ENCODE results near the gene BIN2. TPM values are rescaled to one million over a fixed set of nuclear protein-coding genes. Genes with fewer than 3 reads are reported as not detected.
"Not testable (repeated sequence)": the region's sequence is repeated elsewhere in the genome, so short reads cannot be mapped to it uniquely, and the experiment has no call there.

Gene BIN2
- total RNA-seq, 1 experiment from 2014 or later = not detected

GRCh38 chr12:51306507-51306906, 17.5 kb downstream of the BIN2 start:
- Mint-ChIP-seq H3K36me3 (ENCODE audit: insufficient read depth, unreplicated experiment) (no peaks in the 10 kb centered on the region), H3K4me1 (ENCODE audit: insufficient read depth, unreplicated experiment) (peaks cover 14% of the 10 kb centered on the region), H3K27me3 (ENCODE audit: insufficient read depth, unreplicated experiment) (no peaks in the 10 kb centered on the region), H3K27ac (ENCODE audit: low read depth, unreplicated experiment) (no peak overlapping the region), H3K9me3 (ENCODE audit: unreplicated experiment) (no peaks in the 10 kb centered on the region), H3K4me3 (ENCODE audit: unreplicated experiment) (no peak overlapping the region)
- ChIA-PET POLR2A (interaction anchor here (0.6 kb wide), 1 partner anchor 605 kb away, joined by 3 read pairs; no protein-coding TSS in a partner anchor), CTCF (interaction anchor here (1.5 kb wide), 1 partner anchor 34 kb away, joined by 5 read pairs; no protein-coding TSS in a partner anchor)
- intact Hi-C loops (cut with micrococcal nuclease) = loop anchor here (5.0 kb wide), 1 partner anchor 34 kb away; the partner anchor contains the start of gene SMAGP
- DNase-seq (ENCODE audit: unreplicated experiment) = no peak
- BruUV-seq (replicated peaks) = no TSS peak
- no peak for TF ChIP-seq CTCF (IDR thresholded peaks at IDR 0.05; ENCODE audit: unreplicated experiment)

GRCh38 chr12:51300768-51301167, 23.2 kb downstream of the BIN2 start:
- H3K36me3 Mint-ChIP-seq (ENCODE audit: insufficient read depth, unreplicated experiment); DNase-seq (ENCODE audit: unreplicated experiment); H3K9me3 Mint-ChIP-seq (ENCODE audit: unreplicated experiment); H3K4me1 Mint-ChIP-seq (ENCODE audit: insufficient read depth, unreplicated experiment); BruUV-seq (replicated peaks); intact Hi-C loops (cut with micrococcal nuclease); H3K27me3 Mint-ChIP-seq (ENCODE audit: insufficient read depth, unreplicated experiment); H3K4me3 Mint-ChIP-seq (ENCODE audit: unreplicated experiment); H3K27ac Mint-ChIP-seq (ENCODE audit: low read depth, unreplicated experiment): not testable (repeated sequence)
- ChIA-PET CTCF (interaction anchor here (0.6 kb wide), 1 partner anchor 13 kb away, joined by 4 read pairs; no protein-coding TSS in a partner anchor), POLR2A (interaction anchor here (0.6 to 1.4 kb wide), 5 partner anchors 11 to 205 kb away, joined by 3 to 4 read pairs (median 4); no protein-coding TSS in a partner anchor)

DNA sequence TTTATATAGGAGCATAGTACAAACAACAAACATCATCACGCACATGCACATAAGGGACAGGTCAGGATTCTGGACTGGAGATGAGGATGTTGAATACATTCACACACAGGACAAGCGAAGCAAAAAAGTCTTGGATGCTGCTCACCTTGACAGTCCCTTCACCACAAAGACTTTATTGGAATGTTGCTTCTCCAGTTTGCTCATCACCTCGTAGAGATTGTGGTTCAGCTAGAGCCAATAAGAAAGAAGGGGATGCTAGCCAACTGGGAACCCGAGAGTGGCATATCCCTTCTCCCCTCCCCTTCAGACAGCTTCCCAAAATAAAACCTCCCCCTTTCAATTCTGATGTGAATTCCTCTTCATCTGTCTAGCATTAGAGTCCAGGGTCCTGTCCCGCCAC, 28.3 kb downstream of the BIN2 start:
- Mint-ChIP-seq H3K27ac (ENCODE audit: low read depth, unreplicated experiment) (no peak overlapping the region), H3K27me3 (ENCODE audit: insufficient read depth, unreplicated experiment) (no peaks in the 10 kb centered on the region), H3K4me1 (ENCODE audit: insufficient read depth, unreplicated experiment) (no peaks in the 10 kb centered on the region), H3K9me3 (ENCODE audit: unreplicated experiment) (no peaks in the 10 kb centered on the region), H3K4me3 (ENCODE audit: unreplicated experiment) (no peak overlapping the region), H3K36me3 (ENCODE audit: insufficient read depth, unreplicated experiment) (no peaks in the 10 kb centered on the region)
- no peak for TF ChIP-seq CTCF (IDR thresholded peaks at IDR 0.05; ENCODE audit: unreplicated experiment)
- ChIA-PET POLR2A (no interaction called here), CTCF (interaction anchor here (1.2 kb wide), 1 partner anchor 14 kb away, joined by 3 read pairs; no protein-coding TSS in a partner anchor)
- intact Hi-C loops (cut with micrococcal nuclease) = no loop called here
- DNase-seq (ENCODE audit: unreplicated experiment) = no peak
- no TSS peak for BruUV-seq (replicated peaks)

GRCh38 chr12:51294097-51294496, 29.9 kb downstream of the BIN2 start:
- BruUV-seq (replicated peaks); H3K4me3 Mint-ChIP-seq (ENCODE audit: unreplicated experiment); H3K27me3 Mint-ChIP-seq (ENCODE audit: insufficient read depth, unreplicated experiment); POLR2A ChIA-PET; H3K4me1 Mint-ChIP-seq (ENCODE audit: insufficient read depth, unreplicated experiment); H3K36me3 Mint-ChIP-seq (ENCODE audit: insufficient read depth, unreplicated experiment); H3K9me3 Mint-ChIP-seq (ENCODE audit: unreplicated experiment); H3K27ac Mint-ChIP-seq (ENCODE audit: low read depth, unreplicated experiment); intact Hi-C loops (cut with micrococcal nuclease); DNase-seq (ENCODE audit: unreplicated experiment): not testable (repeated sequence)
- CTCF ChIA-PET = interaction anchor here (0.7 to 0.8 kb wide), 2 partner anchors 628 to 699 kb away, joined by 3 to 4 read pairs; no protein-coding TSS in a partner anchor

- intact Hi-C loops (cut with micrococcal nuclease) = no loop called here
These were observed 30.3 kb downstream of the BIN2 start for GRCh38 chr12:51293696-51294095.

DNA sequence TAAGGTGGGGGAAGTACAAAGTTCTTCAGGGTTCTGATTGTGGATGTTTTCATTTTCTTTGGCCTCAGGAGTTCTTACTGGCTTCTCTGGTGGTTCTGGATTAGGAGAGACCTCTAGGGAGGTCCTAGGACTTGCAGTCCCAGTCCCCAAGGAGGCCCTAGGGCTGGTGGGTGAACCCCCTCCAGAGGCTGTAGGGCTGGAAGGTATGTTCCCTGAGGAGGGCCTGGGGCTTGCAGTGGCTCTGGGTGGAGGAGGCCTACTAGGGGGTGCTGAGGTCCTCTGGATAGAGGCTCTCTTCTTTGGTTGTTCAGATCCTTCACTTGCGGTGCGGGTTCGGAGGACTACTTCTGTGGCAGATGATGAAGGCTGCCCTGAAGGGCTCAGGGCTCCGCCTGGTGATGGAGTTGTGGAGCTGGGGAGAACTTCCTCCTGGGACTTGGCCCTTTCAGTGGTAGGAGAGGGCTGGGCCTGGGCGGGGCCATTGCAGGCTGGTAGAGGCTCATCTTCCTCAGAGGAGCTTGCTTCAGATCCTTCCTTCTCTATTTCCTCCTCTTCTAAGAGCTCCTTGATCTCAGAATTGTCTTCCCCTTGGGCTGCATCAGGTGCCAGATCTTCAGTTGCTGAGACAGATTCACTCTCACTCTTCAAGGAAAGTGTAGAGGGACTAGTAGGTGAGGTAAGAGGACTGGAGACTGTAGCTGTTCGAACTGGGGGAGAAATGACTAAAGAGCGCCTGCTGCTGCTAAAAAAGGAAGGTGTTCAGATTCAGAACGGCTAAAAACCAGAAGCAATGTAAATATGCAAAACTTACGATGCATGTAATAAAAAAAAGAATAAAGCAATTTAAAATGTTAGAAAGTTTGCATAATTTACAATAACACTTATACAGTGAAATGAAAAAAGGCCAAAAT, 32.1 kb downstream of the BIN2 start:
- H3K4me1 Mint-ChIP-seq (ENCODE audit: insufficient read depth, unreplicated experiment); H3K4me3 Mint-ChIP-seq (ENCODE audit: unreplicated experiment); POLR2A ChIA-PET; intact Hi-C loops (cut with micrococcal nuclease); H3K36me3 Mint-ChIP-seq (ENCODE audit: insufficient read depth, unreplicated experiment); DNase-seq (ENCODE audit: unreplicated experiment); H3K27ac Mint-ChIP-seq (ENCODE audit: low read depth, unreplicated experiment); H3K9me3 Mint-ChIP-seq (ENCODE audit: unreplicated experiment); BruUV-seq (replicated peaks); H3K27me3 Mint-ChIP-seq (ENCODE audit: insufficient read depth, unreplicated experiment): not testable (repeated sequence)
- CTCF ChIA-PET = interaction anchor here (1.6 kb wide), 2 partner anchors 21 to 49 kb away, joined by 3 to 5 read pairs; partner anchors contain the start of gene SMAGP

More at GRCh38 chr12:51293696-51294095, 30.3 kb downstream of the BIN2 start:
- Mint-ChIP-seq H3K36me3 (ENCODE audit: insufficient read depth, unreplicated experiment) (no peaks in the 10 kb centered on the region), H3K27ac (ENCODE audit: low read depth, unreplicated experiment) (no peak overlapping the region), H3K9me3 (ENCODE audit: unreplicated experiment) (no peaks in the 10 kb centered on the region), H3K4me3 (ENCODE audit: unreplicated experiment) (no peak overlapping the region), H3K4me1 (ENCODE audit: insufficient read depth, unreplicated experiment) (no peaks in the 10 kb centered on the region), H3K27me3 (ENCODE audit: insufficient read depth, unreplicated experiment) (no peaks in the 10 kb centered on the region)
- no TSS peak for BruUV-seq (replicated peaks)
- DNase-seq (ENCODE audit: unreplicated experiment) = no peak
- CTCF ChIA-PET = interaction anchor here (0.6 to 0.8 kb wide), 3 partner anchors 48 to 700 kb away, joined by 3 to 4 read pairs (median 3); no protein-coding TSS in a partner anchor
- POLR2A ChIA-PET = no interaction called here
- TF ChIP-seq CTCF (IDR thresholded peaks at IDR 0.05; ENCODE audit: unreplicated experiment) = no peak
